HG02642 (cell line): ENCODE measurements around the gene KCNK18.
"Not testable (repeated sequence)": the region's sequence is repeated elsewhere in the genome, so short reads cannot be mapped to it uniquely, and the experiment has no call there.

Source experiments
- ATAC-seq: cut with Tn5 transposase; IDR thresholded peaks from one replicate; pipeline ENCODE4 v1.9.1; 2021; ENCODE audit warnings: mild to moderate bottlenecking; ENCODE audit not compliant: unreplicated experiment, poor library complexity

KCNK18 gene

GRCh38 chr10:117217196-117217761 lies 20.0 kb downstream of the KCNK18 start:
- ATAC-seq = peak; percentile 52

- no peak for ATAC-seq
Measured at GRCh38 chr10:117218654-117219053, 21.4 kb downstream of the KCNK18 start.

- no peak for ATAC-seq
Measured at GRCh38 chr10:117221156-117221711, 23.9 kb downstream of the KCNK18 start.

- no peak for ATAC-seq
Measured at GRCh38 chr10:117222552-117222951, 25.3 kb downstream of the KCNK18 start.

- ATAC-seq = no peak
Measured at GRCh38 chr10:117222976-117223692, 25.8 kb downstream of the KCNK18 start.

GRCh38 chr10:117223693-117224430 lies 26.6 kb downstream of the KCNK18 start:
- ATAC-seq = no peak

DNA sequence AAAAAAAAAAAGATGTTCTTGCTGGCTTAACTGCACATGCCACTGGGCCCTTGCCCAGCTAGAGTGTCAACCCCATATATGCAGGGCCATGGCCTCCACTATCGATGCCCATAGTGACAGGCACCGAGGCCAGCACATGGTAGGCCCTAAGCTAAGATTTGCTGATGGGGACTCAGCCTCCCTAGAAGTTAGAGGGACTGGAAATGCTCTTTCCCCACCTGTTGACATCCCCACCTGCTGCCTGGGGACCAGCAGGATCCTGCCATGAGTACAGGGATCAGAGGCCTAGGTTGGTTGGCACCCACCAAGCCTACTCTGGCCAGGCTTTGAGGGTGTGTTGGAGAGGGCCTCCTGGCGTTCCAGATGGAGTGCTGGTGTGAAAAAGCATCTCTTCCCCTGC lies 27.6 kb downstream of the KCNK18 start:
- ATAC-seq = no peak

GRCh38 chr10:117226813-117227451 lies 29.6 kb downstream of the KCNK18 start:
- peak; percentile 52 for ATAC-seq

DNA sequence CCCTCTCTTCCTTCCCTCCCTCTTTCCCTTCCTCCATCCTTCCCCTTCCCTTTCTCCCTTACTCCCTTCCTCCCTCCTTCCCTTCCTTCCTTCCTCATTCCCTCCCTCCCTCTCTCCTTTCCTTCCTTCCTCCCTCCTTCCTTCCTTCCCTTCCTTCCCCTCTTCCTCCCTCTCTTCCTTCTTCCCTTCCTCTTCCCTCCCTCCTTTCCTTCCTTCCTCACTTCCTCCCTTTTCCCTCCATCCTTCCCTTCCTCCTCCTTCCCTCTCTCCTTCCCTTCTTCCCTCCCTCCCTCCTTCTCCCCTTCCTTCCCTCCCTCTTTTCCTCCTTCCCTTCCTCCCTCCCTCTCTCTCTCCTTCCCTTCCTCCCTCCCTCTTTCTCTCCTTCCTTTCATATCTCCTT lies 30.9 kb downstream of the KCNK18 start:
- no peak for ATAC-seq

DNA sequence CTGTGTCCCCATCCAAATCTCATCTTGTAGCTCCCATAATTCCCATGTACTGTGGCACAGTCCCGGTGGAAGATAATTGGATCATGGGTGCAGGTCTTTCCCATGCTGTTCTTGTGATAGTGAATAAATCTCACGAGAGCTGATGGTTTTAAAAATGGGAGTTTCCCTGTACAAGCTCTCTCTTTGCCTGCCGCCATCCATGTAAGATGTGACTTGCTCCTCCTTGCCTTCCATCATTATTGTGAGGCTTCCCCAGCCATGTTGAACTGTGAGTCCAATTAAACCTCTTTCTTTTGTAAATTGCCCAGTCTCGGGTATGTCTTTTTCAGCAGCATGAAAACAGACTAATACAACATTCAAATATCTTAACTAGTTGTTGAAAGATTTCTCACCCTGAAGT lies 32.8 kb downstream of the KCNK18 start:
- ATAC-seq = not testable (repeated sequence)

- no peak for ATAC-seq
Measured at GRCh38 chr10:117237401-117237991, 40.2 kb downstream of the KCNK18 start.

GRCh38 chr10:117239051-117239450 lies 41.8 kb downstream of the KCNK18 start:
- no peak for ATAC-seq

DNA sequence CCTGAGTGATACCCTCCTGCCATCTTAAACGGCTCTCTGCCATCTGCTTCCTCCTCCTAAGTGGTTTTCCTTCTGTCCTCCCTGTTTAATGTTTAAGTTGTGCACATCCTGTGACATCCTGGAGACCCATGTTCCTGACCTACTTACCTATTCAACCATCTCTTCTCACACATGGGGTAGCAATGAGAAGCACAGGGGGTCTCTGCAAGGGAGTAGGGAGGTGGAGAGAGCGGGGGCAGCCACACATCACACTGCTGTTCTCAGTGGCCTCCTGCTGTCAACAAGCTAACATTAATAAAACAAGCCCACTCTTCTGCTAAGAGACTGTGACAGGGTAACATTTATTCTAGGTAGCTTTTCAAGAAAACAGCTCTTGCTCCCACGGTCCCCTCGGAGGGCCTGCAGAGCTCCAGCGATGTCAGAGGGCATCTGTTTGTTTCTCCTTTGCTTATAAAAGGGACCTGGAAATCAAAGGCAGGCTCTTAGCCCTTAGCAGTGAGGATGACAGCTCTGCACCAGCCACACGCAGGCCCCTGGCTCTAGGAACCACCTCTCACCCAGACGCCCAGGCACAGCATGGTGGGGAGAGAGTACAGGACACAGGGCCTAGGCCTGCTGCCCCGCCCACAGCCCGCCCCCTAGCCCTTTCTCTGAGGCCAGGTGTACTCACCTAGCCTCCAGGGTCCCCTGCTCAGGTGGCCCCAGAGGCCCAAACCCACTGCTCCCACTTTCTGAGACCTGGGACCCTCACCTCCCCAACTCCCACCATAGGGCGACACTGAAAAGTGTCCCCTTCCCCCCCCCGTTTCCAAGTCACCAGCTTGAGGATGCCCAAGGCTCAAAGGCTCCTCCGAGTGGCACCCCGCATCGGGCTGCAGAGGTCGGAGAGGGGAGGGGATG lies 42.7 kb downstream of the KCNK18 start:
- ATAC-seq = no peak

DNA sequence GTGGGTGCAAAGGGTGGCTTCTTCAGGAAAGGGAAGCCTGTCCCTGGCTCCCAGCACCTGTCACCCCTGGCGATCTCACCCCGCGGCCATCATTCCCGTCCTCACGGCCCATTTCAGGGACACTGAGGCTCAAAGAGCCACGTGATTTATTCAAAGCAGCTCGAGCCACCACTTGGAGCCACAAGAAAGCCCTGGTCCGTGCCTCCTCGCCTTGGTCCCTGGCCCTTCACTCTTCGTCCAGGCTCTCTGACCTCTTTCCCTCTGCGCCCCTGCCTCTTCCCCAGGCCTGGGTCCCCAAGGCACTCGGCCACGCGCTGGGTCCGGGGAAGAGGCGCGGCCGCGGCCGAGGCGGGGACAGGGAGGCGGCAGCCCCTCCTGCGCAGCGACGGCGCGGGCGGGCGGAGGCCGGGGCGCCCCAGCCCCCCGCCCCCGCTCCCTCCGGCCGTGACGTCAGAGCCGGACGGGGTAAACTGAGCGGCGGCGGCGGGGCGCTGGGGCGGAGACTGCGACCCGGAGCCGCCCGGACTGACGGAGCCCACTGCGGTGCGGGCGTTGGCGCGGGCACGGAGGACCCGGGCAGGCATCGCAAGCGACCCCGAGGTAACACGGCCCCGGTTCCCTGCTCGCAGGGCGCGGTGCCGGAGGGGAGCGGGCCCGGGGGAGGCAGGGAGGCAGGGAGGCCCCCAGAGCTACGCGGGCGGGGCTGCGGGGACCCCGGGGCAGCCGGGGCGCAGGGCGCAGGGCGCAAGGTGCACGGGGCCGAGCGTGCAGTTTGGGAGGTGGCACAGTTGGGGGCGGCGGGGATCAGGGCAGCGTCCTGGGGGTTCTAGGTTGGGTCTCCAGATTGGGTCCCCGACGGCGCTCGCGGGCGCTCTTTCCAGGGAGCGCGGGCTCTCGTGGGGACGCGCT lies 43.6 kb downstream of the KCNK18 start, which contains the start of gene SLC18A2:
Gene SLC18A2 (plus strand): TSS at position 494 of the 909 bp plus-strand sequence. CDS start 580 bp downstream, outside the sequence.
- no peak for ATAC-seq

DNA sequence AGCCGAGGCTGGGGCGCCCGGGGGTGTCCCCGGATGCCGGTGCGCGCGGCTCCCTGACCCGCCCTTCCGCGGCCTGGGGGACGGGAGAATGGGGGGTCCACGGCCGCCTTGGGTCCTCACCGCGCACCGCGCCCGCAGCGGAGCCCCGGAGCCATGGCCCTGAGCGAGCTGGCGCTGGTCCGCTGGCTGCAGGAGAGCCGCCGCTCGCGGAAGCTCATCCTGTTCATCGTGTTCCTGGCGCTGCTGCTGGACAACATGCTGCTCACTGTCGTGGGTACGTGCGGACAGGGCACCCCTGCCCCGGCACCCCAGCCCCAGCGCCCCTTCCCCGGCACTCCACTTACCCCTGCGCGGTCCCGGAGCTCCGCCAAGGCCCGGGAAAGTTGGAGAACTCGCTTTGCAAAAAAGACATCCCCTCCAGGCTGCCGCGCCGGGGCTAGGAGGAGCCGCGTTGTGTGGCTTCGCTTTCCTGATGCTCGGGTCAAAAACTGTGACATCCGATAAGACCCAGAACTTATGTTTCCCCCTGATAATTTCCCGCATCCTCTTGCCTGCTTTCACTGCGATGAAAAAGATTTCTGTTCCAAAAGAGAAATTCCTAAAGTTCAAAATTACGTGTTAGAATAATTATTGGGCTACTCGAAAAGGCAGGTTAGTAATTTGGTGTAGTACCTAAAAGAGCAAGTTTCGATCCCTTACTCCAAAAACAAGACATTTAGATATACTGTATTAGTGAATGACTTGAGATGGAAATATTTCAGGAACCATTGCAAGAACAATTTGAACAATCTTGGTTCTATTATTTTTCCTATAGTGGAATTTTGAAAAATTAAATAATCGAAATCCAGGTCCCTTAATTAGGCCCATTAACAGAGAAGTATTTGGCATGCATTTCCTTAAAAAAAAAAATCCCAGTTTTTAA lies 44.5 kb downstream of the KCNK18 start:
- no peak for ATAC-seq

- ATAC-seq = no peak
Measured at GRCh38 chr10:117242463-117242832, 45.2 kb downstream of the KCNK18 start.

- ATAC-seq = no peak
Measured at GRCh38 chr10:117246997-117247671, 49.8 kb downstream of the KCNK18 start.
